DND-41 (cell line): Measurements from ENCODE around the gene CYP4V2.

ENCODE experiments used
- EZH2 ChIP-seq: IDR thresholded peaks from 3 replicates; pipeline ENCODE4 v1.6.1; 2012; ENCODE audit warnings: borderline replicate concordance, low read depth, mild to moderate bottlenecking, moderate library complexity, low read length, inconsistent platforms; ENCODE audit not compliant: severe bottlenecking
- TF ChIP-seq, protein P1 (sequence below): IDR thresholded peaks from 2 replicates; pipeline ENCODE4 v1.5.1; 2012; ENCODE audit warnings: borderline replicate concordance, low read length, moderate library complexity, mild to moderate bottlenecking; ENCODE audit not compliant: poor library complexity, severe bottlenecking; ENCODE audit errors: extremely low read depth

GRCh38 chr4:186221624-186222023 lies 30.3 kb downstream of the CYP4V2 start:
- TF ChIP-seq, protein P1, sequence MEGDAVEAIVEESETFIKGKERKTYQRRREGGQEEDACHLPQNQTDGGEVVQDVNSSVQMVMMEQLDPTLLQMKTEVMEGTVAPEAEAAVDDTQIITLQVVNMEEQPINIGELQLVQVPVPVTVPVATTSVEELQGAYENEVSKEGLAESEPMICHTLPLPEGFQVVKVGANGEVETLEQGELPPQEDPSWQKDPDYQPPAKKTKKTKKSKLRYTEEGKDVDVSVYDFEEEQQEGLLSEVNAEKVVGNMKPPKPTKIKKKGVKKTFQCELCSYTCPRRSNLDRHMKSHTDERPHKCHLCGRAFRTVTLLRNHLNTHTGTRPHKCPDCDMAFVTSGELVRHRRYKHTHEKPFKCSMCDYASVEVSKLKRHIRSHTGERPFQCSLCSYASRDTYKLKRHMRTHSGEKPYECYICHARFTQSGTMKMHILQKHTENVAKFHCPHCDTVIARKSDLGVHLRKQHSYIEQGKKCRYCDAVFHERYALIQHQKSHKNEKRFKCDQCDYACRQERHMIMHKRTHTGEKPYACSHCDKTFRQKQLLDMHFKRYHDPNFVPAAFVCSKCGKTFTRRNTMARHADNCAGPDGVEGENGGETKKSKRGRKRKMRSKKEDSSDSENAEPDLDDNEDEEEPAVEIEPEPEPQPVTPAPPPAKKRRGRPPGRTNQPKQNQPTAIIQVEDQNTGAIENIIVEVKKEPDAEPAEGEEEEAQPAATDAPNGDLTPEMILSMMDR = no peak
- TF ChIP-seq EZH2 = no peak
